Left cardiac atrium (tissue), 4 donors: Measurements from ENCODE around the gene GCNT4. TPM values are rescaled to one million over a fixed set of nuclear protein-coding genes. Genes with fewer than 3 reads are reported as not detected.

Source experiments
- ATAC-seq, 2 donors: fragments of 200-7000 bp; cut with Tn5 transposase; one replicate each; pipeline ENCODE4 v1.9.1; 2020; ENCODE audit warnings: mild to moderate bottlenecking in 2 of 2, moderate library complexity in 2 of 2
- DNase-seq: peaks from one replicate; pipeline ENCODE4 v3.0.0-alpha.2; 2020
- intact Hi-C, 2 donors: fragments of 100-400 bp; cut with DNase I; formaldehyde crosslinking; loops; one replicate each; pipeline versions ENCODE4 v1.14.1 to v1.15.1; 2022 to 2023
- total RNA-seq, 2 donors: library from RNA; stranded (reverse); fragmentation: NEBNext Ultra II Directional; extraction: Animal tissue kit (Norgen Biotek cat#: 25700); gene quantifications; one replicate each; pipeline ENCODE4 v1.2.1, GENCODE V29; 2021
- donor health status: DM: no; HTN: yes; CAD: no.
- donor health status: DM: no; HTN: yes; CAD: no; lungs with severe emphysema.
- donor health status: DM: yes; HTN: yes; CAD: no.
- donor health status: Dilated cardiomyopathy.

GCNT4 gene
- total RNA-seq, 2 donors from 2014 or later: 0.35 to 0.55 TPM

GRCh38 chr5:75053304-75054133, 1.2 kb upstream of the GCNT4 start:
- ATAC-seq: peak; percentile 67 to 74
- DNase-seq: peak; percentile 61
- intact Hi-C loops: no loop called here

- ATAC-seq: no peak
- no peak for DNase-seq
- intact Hi-C loops: no loop called here
Observed at GRCh38 chr5:75053054-75053303, 621 bp upstream of the GCNT4 start.

GRCh38 chr5:75051217-75051751, 1.1 kb downstream of the GCNT4 start:
- no peak for ATAC-seq
- intact Hi-C loops: no loop called here

GRCh38 chr5:75050415-75050814, 1.9 kb downstream of the GCNT4 start:
- intact Hi-C loops: no loop called here
- ATAC-seq (no peak), DNase-seq (no peak)

More at GRCh38 chr5:75051217-75051751, 1.1 kb downstream of the GCNT4 start:
- DNase-seq: no peak

GRCh38 chr5:75049456-75050351, 2.7 kb downstream of the GCNT4 start:
- intact Hi-C loops: no loop called here
- peak in 1 of 2 donors; percentile 10 for ATAC-seq
- peak; percentile 48 for DNase-seq

- no peak for DNase-seq
- no peak for ATAC-seq
- intact Hi-C loops: no loop called here
Observed at GRCh38 chr5:75048457-75048953, 3.9 kb downstream of the GCNT4 start.

- DNase-seq: no peak
- no peak for ATAC-seq
- intact Hi-C loops: no loop called here
Observed at GRCh38 chr5:75047356-75047755, 5.0 kb downstream of the GCNT4 start.

- intact Hi-C loops: no loop called here
- ATAC-seq (no peak), DNase-seq (no peak)
Observed at GRCh38 chr5:75046366-75047142, 5.8 kb downstream of the GCNT4 start.

GRCh38 chr5:75045071-75045470, 7.3 kb downstream of the GCNT4 start:
- no peak for ATAC-seq
- DNase-seq: no peak
- intact Hi-C loops: no loop called here

- DNase-seq (no peak), ATAC-seq (no peak)
- intact Hi-C loops: no loop called here
Observed at GRCh38 chr5:75044406-75044805, 8.0 kb downstream of the GCNT4 start.

GRCh38 chr5:75043633-75044264, 8.6 kb downstream of the GCNT4 start:
- ATAC-seq: no peak
- DNase-seq: no peak
- intact Hi-C loops: no loop called here

- intact Hi-C loops: no loop called here
- ATAC-seq: no peak
Observed at GRCh38 chr5:75042522-75042921, 9.8 kb downstream of the GCNT4 start.

GRCh38 chr5:75040973-75041372, 11.4 kb downstream of the GCNT4 start:
- ATAC-seq: no peak
- intact Hi-C loops: no loop called here
- no peak for DNase-seq

More at GRCh38 chr5:75042522-75042921, 9.8 kb downstream of the GCNT4 start:
- DNase-seq: no peak

GRCh38 chr5:75037106-75037505, 15.3 kb downstream of the GCNT4 start:
- intact Hi-C loops: no loop called here
- ATAC-seq (no peak), DNase-seq (no peak)

- no peak for ATAC-seq
- DNase-seq: no peak
- intact Hi-C loops: no loop called here
Observed at GRCh38 chr5:75034137-75034739, 18.1 kb downstream of the GCNT4 start.

GRCh38 chr5:75031366-75031765, 21.0 kb downstream of the GCNT4 start:
- ATAC-seq (no peak), DNase-seq (no peak)
- intact Hi-C loops: no loop called here

GRCh38 chr5:75028090-75028489, 24.3 kb downstream of the GCNT4 start:
- no peak for ATAC-seq
- intact Hi-C loops: no loop called here
- DNase-seq: no peak

- intact Hi-C loops: no loop called here
- DNase-seq (no peak), ATAC-seq (no peak)
Observed at GRCh38 chr5:75023368-75024159, 28.8 kb downstream of the GCNT4 start.
